RWPE1 (cell line): Measurements from ENCODE around the gene ATAD3C.
"Not testable (repeated sequence)": the region's sequence is repeated elsewhere in the genome, so short reads cannot be mapped to it uniquely, and the experiment has no call there.

Source experiments
- CTCF ChIA-PET: fragments of 350-600 bp; sonication (Branson Sonifier 250); formaldehyde crosslinking; extraction: SDS; loops from one replicate; lab custom pipeline; 2021; lab: Yijun Ruan, JAX
- POLR2A ChIA-PET: fragments of 400-600 bp; formaldehyde crosslinking; extraction: SDS; loops from one replicate; lab custom pipeline; 2020; ENCODE audit warnings: antibody characterized with exemption; ENCODE audit not compliant: low non-redundant PET; lab: Yijun Ruan, JAX
- DNase-seq: peaks from one replicate; pipeline ENCODE4 v3.0.0; 2012; ENCODE audit warnings: low spot score
- H3K27ac ChIP-seq: fragments of 450-650 bp; 2 replicates; pipeline ENCODE4 v1.5.1; 2017
- TF ChIP-seq, protein P1 (sequence below): fragments of 450-650 bp; conservative IDR thresholded peaks from 2 replicates; pipeline ENCODE4 v1.5.1; 2017; ENCODE audit warnings: low read depth, mild to moderate bottlenecking

ATAD3C gene

GRCh38 chr1:1460540-1461130, 11.1 kb downstream of the ATAD3C start:
- TF ChIP-seq, protein P1, sequence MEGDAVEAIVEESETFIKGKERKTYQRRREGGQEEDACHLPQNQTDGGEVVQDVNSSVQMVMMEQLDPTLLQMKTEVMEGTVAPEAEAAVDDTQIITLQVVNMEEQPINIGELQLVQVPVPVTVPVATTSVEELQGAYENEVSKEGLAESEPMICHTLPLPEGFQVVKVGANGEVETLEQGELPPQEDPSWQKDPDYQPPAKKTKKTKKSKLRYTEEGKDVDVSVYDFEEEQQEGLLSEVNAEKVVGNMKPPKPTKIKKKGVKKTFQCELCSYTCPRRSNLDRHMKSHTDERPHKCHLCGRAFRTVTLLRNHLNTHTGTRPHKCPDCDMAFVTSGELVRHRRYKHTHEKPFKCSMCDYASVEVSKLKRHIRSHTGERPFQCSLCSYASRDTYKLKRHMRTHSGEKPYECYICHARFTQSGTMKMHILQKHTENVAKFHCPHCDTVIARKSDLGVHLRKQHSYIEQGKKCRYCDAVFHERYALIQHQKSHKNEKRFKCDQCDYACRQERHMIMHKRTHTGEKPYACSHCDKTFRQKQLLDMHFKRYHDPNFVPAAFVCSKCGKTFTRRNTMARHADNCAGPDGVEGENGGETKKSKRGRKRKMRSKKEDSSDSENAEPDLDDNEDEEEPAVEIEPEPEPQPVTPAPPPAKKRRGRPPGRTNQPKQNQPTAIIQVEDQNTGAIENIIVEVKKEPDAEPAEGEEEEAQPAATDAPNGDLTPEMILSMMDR = no peak
- ChIA-PET CTCF (interaction anchor here (2.2 kb wide), 1 partner anchor 19 kb away, joined by 7 read pairs; no protein-coding TSS in a partner anchor), POLR2A (no interaction called here)
- no peak for DNase-seq
- H3K27ac ChIP-seq = peak overlapping the region; percentile 99

DNA sequence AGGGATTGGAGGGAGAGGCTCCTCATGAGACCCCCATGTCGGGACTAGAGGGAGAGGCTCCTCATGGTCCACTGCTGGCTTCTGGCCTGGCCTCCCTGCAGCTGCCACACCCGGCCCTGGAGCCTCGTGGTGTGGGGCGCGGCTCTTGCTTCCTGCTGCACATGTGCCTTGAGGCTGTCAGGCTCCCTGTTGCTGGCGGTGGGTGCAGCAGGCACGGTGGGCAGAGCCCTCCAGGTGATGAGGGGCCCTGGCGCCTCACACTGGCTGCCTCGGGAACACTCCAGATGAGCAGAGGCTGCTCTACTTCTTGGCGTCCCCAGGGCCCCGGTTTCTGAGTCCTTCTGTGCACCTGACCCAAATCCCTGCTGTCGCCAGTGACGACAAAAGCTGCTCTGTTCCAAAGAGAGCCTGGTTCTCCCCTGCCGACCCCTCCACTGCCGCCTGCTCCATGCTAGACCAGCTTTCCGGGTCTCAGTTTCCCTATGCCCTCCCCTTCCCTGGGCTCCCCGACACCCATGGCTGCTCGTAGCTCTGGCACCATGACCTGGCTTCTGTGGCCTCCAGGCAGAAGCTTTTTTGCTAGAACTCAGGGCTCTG, 12.3 kb downstream of the ATAD3C start:
- TF ChIP-seq, protein P1 = no peak
- CTCF ChIA-PET = interaction anchor here (2.2 kb wide), 1 partner anchor 20 kb away, joined by 7 read pairs; no protein-coding TSS in a partner anchor
- H3K27ac ChIP-seq = peak overlapping the region; percentile 99
- POLR2A ChIA-PET = interaction anchor here (1.1 kb wide), 1 partner anchor 55 kb away, joined by 4 read pairs; the partner anchor contains the start of gene MRPL20
- no peak for DNase-seq

GRCh38 chr1:1462318-1462966, 13.0 kb downstream of the ATAD3C start:
- peak; percentile 52 for DNase-seq
- TF ChIP-seq, protein P1 = no peak
- CTCF ChIA-PET = interaction anchor here (0.7 to 2.2 kb wide), 2 partner anchors 21 to 85 kb away, joined by 4 to 7 read pairs; no protein-coding TSS in a partner anchor
- POLR2A ChIA-PET = interaction anchor here (0.6 to 1.1 kb wide), 2 partner anchors 48 to 56 kb away, joined by 3 to 4 read pairs; partner anchors contain the start of gene MRPL20
- peak overlapping the region; percentile 99 for H3K27ac ChIP-seq

DNA sequence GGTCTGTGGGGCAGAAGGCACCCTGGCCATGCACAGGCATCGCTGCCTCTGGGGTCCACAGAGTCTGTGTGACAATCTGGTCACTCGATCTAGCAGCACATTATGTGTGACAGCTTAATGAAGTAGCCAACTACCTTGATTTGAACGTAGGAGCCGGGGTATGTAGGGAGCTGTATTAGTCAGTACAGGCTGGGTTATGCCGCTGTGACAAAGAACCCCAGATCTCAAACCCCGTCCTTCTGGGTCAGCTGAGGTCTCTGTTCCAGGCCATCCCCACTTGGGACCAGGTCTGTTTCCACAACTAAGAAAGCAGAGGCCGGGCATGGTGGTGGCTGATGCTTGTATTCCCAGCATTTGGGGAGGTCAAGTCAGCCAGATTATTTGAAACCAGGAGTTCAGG, 13.8 kb downstream of the ATAD3C start:
- ChIA-PET CTCF (no interaction called here), POLR2A (interaction anchor here (1.1 kb wide), 1 partner anchor 57 kb away, joined by 4 read pairs; the partner anchor contains the start of gene MRPL20)
- DNase-seq = no peak
- H3K27ac ChIP-seq = peak overlapping the region; percentile 99
- TF ChIP-seq, protein P1 = no peak

DNA sequence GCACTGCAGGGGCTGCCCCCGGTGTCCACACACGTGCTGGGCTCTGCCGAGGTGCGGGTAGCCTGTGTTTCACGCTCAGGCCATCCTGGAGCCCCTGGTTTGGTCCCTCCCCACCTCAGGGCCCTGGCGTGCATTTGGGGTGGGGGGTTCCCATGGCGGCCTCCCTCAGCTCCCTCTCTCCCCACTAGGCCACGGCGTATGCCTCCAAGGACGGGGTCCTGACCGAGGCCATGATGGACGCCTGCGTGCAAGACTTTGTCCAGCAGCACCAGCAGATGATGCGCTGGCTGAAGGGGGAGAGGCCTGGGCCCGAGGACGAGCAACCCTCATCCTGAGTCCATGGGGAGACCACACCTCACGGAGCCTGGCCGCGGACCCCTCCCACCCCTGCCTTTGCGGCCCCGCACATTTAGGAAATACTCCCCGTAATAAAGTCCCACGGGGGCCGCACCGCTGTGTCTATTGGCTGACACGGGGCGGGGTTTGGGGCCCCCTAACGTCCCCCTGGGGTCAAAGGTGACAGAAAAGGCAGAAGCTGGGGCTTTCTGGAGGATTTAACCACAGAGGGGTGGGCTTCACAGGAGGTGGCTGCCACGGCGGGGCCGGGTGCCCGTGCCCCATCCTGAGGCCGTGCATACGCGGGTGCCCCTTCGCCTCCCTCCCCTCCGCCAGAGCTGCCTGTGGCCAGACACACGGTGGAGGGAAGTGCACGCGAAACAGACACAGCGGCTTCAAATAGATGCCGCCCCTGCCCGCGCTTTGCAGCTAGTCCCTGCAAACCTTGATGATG, 18.9 kb downstream of the ATAD3C start:
- H3K27ac ChIP-seq, POLR2A ChIA-PET, DNase-seq: not testable (repeated sequence)
- CTCF ChIA-PET = interaction anchor here (0.7 kb wide), 1 partner anchor 28 kb away, joined by 3 read pairs; no protein-coding TSS in a partner anchor

DNA sequence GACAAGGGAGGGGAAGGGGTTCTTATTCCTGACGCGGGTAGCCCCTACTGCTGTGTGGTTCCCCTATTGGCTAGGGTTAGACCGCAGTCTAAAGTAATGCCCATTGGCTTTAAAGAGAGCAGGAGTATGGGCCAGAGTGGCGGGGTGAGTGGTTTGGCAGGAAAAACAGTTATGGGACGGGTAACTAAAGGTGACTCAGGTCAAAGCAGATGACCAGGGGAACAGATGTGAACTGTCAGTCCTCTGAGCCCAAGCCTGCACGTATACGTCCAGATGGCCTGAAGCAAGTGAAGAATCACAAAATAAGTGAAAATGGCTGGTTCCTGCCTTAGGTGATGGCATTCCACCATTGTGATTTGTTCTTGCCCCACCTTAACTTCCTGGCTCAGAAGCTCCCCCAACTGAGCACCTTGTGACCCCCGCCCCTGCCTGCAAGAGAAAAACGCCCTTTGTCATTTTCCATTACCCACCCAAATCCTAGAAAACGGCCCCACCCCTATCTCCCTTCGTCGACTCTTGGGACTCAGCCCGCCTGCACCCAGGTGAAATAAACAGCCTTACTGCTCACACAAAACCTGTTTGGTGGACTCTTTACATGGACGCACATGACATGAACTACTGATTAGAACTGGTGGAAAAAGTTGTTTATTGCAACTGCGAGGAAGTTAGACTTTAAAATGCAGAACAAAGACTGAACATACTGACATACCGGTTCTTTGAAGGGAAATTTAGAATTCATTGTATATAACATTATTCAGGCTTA, 21.3 kb downstream of the ATAD3C start:
- TF ChIP-seq, protein P1 = no peak
- CTCF ChIA-PET = no interaction called here
- H3K27ac ChIP-seq = peak overlapping the region; percentile 92
- POLR2A ChIA-PET = no interaction called here
- DNase-seq = no peak
